ENCODE data around the gene SFMBT1. TPM values are rescaled to one million over a fixed set of nuclear protein-coding genes. Genes with fewer than 3 reads are reported as not detected.

SFMBT1 gene
- total RNA-seq, 1 donor = 7.5 TPM

- TF ChIP-seq, protein P1, sequence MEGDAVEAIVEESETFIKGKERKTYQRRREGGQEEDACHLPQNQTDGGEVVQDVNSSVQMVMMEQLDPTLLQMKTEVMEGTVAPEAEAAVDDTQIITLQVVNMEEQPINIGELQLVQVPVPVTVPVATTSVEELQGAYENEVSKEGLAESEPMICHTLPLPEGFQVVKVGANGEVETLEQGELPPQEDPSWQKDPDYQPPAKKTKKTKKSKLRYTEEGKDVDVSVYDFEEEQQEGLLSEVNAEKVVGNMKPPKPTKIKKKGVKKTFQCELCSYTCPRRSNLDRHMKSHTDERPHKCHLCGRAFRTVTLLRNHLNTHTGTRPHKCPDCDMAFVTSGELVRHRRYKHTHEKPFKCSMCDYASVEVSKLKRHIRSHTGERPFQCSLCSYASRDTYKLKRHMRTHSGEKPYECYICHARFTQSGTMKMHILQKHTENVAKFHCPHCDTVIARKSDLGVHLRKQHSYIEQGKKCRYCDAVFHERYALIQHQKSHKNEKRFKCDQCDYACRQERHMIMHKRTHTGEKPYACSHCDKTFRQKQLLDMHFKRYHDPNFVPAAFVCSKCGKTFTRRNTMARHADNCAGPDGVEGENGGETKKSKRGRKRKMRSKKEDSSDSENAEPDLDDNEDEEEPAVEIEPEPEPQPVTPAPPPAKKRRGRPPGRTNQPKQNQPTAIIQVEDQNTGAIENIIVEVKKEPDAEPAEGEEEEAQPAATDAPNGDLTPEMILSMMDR (IDR thresholded peaks at IDR 0.05; ENCODE audit: insufficient read depth, low read length) = no peak
- H3K4me3 ChIP-seq (ENCODE audit: low read depth, low read length) = no peak overlapping the region
- no peak for DNase-seq (ENCODE audit: low read depth)
Observed at GRCh38 chr3:53003320-53003719, 42.6 kb downstream of the SFMBT1 start.

DNA sequence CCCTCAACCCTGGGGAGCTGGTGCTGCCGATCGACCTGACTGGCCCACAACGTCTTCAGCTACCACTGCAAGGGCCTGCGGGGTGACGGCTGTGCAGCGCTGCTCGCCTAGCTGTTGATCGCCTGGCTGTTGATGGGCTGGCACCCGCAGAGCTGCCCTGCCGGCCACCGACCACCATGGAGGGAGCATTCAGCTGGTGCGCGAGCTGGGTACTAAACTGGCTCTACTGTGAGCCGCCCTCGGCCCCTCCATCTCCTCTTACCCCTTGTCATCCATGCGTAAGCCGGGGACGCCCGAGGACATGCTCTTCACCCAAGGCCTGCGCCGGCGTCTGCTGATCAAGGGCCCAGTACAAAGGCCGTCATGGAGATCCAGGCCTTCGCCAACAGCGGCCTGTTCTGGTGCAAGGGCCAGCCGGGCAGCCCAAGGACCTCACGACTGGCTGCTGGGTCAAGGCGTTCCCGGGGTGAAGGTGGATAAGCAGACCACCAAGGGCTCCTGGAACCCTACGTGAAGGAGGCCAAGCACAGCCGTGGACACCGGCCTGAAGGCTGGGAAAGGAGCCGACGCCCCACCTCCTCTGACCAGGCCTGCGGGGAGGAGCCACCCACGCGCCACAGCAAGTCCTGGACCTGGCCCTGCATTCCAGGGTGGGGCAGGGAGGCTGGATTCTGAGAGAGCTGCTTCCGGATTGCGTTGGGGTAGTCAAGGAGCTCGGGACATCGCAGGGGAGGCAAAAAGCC lies 46.9 kb downstream of the SFMBT1 start:
- DNase-seq (ENCODE audit: low read depth) = no peak
- TF ChIP-seq, protein P1 (IDR thresholded peaks at IDR 0.05; ENCODE audit: insufficient read depth, low read length) = no peak
- H3K4me3 ChIP-seq (ENCODE audit: low read depth, low read length) = no peak overlapping the region

GRCh38 chr3:52990637-52991036 lies 55.2 kb downstream of the SFMBT1 start:
- DNase-seq (ENCODE audit: low read depth) = no peak
- TF ChIP-seq, protein P1 (IDR thresholded peaks at IDR 0.05; ENCODE audit: insufficient read depth, low read length) = no peak
- no peak overlapping the region for H3K4me3 ChIP-seq (ENCODE audit: low read depth, low read length)

DNA sequence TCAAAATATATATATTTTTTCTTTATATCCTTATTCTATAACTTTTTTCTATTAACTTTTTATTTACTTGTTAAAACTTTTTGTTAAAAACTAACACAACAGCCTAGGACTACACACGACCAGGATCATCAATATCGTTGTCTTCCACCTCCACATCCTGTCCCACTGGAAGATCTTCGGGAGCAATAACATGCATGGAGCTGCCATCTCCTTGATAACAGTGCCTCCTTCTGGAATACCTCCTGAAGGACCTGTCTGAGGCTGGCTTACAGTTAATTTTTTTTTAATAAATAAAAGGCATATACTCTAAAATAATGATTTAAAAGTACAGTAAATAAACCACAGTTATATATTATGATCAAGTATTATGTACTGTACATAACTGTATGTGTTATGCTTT lies 58.9 kb downstream of the SFMBT1 start:
- no peak overlapping the region for H3K4me3 ChIP-seq (ENCODE audit: low read depth, low read length)
- TF ChIP-seq, protein P1 (IDR thresholded peaks at IDR 0.05; ENCODE audit: insufficient read depth, low read length) = peak; percentile 41
- peak; percentile 59 for DNase-seq (ENCODE audit: low read depth)

GRCh38 chr3:52986049-52986448 lies 59.8 kb downstream of the SFMBT1 start:
- TF ChIP-seq, protein P1 (IDR thresholded peaks at IDR 0.05; ENCODE audit: insufficient read depth, low read length) = no peak
- H3K4me3 ChIP-seq (ENCODE audit: low read depth, low read length) = no peak overlapping the region
- peak; percentile 10 for DNase-seq (ENCODE audit: low read depth)

DNA sequence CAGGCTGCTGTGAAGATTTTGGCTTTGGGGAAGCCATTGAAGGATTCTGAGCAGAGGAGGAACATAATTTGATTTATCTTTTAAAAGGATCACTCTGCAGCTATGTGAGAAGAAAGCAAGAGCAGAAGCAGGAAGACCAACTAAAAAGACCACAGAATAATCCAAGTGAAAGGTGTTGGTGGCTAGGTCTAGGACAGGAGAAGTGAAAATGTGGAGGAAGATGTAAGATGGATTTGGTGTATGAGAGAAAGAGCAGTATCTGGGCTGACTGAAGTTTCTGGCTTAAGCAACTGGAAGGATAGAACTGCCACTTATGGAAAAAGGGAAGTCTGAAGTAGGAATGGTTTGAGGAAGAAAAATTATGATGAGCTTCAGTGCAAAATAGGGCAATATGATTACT lies 62.0 kb downstream of the SFMBT1 start:
- TF ChIP-seq, protein P1 (IDR thresholded peaks at IDR 0.05; ENCODE audit: insufficient read depth, low read length) = no peak
- H3K4me3 ChIP-seq (ENCODE audit: low read depth, low read length) = no peak overlapping the region
- DNase-seq (ENCODE audit: low read depth) = no peak

All from fibroblast of the aortic adventitia (primary cell).